ENCODE measurements around the gene ETF1. TPM values are rescaled to one million over a fixed set of nuclear protein-coding genes. Genes with fewer than 3 reads are reported as not detected.

The ETF1 gene
- total and polyA plus RNA-seq, 9 of the 15 experiments (the other 6 are each of a cell fraction or from before 2014, with no cell fraction given): 53.7 to 209 (median 164) TPM

DNA sequence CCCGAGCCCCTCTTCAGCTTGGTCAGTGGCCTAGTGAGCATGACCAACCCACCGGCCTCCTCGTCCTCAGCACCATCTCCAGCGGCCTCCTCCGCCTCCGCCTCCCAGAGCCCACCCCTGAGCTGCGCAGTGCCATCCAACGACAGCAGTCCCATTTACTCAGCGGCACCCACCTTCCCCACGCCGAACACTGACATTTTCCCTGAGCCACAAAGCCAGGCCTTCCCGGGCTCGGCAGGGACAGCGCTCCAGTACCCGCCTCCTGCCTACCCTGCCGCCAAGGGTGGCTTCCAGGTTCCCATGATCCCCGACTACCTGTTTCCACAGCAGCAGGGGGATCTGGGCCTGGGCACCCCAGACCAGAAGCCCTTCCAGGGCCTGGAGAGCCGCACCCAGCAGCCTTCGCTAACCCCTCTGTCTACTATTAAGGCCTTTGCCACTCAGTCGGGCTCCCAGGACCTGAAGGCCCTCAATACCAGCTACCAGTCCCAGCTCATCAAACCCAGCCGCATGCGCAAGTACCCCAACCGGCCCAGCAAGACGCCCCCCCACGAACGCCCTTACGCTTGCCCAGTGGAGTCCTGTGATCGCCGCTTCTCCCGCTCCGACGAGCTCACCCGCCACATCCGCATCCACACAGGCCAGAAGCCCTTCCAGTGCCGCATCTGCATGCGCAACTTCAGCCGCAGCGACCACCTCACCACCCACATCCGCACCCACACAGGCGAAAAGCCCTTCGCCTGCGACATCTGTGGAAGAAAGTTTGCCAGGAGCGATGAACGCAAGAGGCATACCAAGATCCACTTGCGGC, 75.9 kb downstream of the ETF1 start (continued):
- TF ChIP-seq BCOR (IDR thresholded peaks at IDR 0.05) (no peak), PURB (CRISPR knock-in tag; IDR thresholded peaks at IDR 0.05; ENCODE audit: low read depth) (no peak), CREB5 (CRISPR knock-in tag; IDR thresholded peaks at IDR 0.05) (no peak), ZNF445 (CRISPR knock-in tag; IDR thresholded peaks at IDR 0.05; ENCODE audit: low read depth) (no peak), EGR1 (conservative IDR thresholded peaks at IDR 0.05) (peak; percentile 22; the same call in 1 of the 2 replicates), WHSC1 (IDR thresholded peaks at IDR 0.05; ENCODE audit: low read length) (no peak), ZFP30 (CRISPR knock-in tag; IDR thresholded peaks at IDR 0.05; ENCODE audit: borderline replicate concordance) (no peak), FOS (IDR thresholded peaks at IDR 0.05; ENCODE audit: extremely low read depth, insufficient read length) (no peak), LARP7 (IDR thresholded peaks at IDR 0.05) (no peak), U2AF1 (optimal IDR thresholded peaks at IDR 0.05; ENCODE audit: low read depth, low read length) (peak; percentile 90), SREBF2 (CRISPR knock-in tag; IDR thresholded peaks at IDR 0.05) (no peak), HDAC6 (IDR thresholded peaks at IDR 0.05; ENCODE audit: low read depth, low read length) (no peak)
- TF ChIP-seq, protein P1, sequence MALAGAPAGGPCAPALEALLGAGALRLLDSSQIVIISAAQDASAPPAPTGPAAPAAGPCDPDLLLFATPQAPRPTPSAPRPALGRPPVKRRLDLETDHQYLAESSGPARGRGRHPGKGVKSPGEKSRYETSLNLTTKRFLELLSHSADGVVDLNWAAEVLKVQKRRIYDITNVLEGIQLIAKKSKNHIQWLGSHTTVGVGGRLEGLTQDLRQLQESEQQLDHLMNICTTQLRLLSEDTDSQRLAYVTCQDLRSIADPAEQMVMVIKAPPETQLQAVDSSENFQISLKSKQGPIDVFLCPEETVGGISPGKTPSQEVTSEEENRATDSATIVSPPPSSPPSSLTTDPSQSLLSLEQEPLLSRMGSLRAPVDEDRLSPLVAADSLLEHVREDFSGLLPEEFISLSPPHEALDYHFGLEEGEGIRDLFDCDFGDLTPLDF (CRISPR knock-in tag; IDR thresholded peaks at IDR 0.05): peak; percentile 68; the same call in 1 of the 2 replicates
- TF ChIP-seq, protein P2, sequence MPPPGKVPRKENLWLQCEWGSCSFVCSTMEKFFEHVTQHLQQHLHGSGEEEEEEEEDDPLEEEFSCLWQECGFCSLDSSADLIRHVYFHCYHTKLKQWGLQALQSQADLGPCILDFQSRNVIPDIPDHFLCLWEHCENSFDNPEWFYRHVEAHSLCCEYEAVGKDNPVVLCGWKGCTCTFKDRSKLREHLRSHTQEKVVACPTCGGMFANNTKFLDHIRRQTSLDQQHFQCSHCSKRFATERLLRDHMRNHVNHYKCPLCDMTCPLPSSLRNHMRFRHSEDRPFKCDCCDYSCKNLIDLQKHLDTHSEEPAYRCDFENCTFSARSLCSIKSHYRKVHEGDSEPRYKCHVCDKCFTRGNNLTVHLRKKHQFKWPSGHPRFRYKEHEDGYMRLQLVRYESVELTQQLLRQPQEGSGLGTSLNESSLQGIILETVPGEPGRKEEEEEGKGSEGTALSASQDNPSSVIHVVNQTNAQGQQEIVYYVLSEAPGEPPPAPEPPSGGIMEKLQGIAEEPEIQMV (tag; conservative IDR thresholded peaks at IDR 0.05; ENCODE audit: low read depth): no peak
- TF ChIP-seq, protein P3, sequence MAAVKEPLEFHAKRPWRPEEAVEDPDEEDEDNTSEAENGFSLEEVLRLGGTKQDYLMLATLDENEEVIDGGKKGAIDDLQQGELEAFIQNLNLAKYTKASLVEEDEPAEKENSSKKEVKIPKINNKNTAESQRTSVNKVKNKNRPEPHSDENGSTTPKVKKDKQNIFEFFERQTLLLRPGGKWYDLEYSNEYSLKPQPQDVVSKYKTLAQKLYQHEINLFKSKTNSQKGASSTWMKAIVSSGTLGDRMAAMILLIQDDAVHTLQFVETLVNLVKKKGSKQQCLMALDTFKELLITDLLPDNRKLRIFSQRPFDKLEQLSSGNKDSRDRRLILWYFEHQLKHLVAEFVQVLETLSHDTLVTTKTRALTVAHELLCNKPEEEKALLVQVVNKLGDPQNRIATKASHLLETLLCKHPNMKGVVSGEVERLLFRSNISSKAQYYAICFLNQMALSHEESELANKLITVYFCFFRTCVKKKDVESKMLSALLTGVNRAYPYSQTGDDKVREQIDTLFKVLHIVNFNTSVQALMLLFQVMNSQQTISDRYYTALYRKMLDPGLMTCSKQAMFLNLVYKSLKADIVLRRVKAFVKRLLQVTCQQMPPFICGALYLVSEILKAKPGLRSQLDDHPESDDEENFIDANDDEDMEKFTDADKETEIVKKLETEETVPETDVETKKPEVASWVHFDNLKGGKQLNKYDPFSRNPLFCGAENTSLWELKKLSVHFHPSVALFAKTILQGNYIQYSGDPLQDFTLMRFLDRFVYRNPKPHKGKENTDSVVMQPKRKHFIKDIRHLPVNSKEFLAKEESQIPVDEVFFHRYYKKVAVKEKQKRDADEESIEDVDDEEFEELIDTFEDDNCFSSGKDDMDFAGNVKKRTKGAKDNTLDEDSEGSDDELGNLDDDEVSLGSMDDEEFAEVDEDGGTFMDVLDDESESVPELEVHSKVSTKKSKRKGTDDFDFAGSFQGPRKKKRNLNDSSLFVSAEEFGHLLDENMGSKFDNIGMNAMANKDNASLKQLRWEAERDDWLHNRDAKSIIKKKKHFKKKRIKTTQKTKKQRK (IDR thresholded peaks at IDR 0.05; ENCODE audit: borderline replicate concordance, low read depth, low read length): no peak
